ENCODE measurements around the gene FDX2.

DNA sequence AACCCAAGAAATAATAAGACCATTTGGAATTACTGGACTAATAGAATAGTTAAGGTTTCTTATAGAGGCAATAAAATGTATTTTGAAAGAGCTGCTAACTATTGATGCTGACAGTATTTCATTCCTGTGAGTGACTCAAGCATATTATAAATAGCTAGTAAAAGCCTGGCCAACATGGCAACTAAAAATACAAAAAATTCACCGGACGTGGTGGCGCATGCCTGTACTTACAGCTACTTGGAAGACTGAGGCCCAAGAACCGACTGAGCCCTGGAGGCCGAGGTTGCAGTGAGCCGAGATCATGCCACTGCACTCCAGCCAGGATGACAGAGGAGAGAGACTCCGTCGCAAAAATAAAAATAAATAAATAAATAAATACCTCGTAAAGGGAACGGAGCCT is 29.0 kb upstream of the FDX2 start:
- TF ChIP-seq, protein P1, sequence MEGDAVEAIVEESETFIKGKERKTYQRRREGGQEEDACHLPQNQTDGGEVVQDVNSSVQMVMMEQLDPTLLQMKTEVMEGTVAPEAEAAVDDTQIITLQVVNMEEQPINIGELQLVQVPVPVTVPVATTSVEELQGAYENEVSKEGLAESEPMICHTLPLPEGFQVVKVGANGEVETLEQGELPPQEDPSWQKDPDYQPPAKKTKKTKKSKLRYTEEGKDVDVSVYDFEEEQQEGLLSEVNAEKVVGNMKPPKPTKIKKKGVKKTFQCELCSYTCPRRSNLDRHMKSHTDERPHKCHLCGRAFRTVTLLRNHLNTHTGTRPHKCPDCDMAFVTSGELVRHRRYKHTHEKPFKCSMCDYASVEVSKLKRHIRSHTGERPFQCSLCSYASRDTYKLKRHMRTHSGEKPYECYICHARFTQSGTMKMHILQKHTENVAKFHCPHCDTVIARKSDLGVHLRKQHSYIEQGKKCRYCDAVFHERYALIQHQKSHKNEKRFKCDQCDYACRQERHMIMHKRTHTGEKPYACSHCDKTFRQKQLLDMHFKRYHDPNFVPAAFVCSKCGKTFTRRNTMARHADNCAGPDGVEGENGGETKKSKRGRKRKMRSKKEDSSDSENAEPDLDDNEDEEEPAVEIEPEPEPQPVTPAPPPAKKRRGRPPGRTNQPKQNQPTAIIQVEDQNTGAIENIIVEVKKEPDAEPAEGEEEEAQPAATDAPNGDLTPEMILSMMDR (IDR thresholded peaks at IDR 0.05; ENCODE audit: borderline replicate concordance, extremely low read depth, low read length, poor library complexity, severe bottlenecking) = no peak
- TF ChIP-seq EZH2 (IDR thresholded peaks at IDR 0.05; ENCODE audit: borderline replicate concordance, low read depth, low read length, severe bottlenecking) = no peak

Measured in DND-41 (cell line).